Prostate gland (tissue), 2 donors: ENCODE data around the gene CDIPT.

ENCODE experiments used
- POLR2AphosphoS5 ChIP-seq: sonication (generic); formaldehyde crosslinking; IDR thresholded peaks from one replicate; pipeline ENCODE4 v1.6.1; 2017; ENCODE audit warnings: antibody characterized with exemption
- TF ChIP-seq, protein P1 (sequence below), 4 experiments: fragments of 200-600 bp in 2 of 4; fragments of 450-650 bp in 2 of 4; sonication (generic) in 2 of 4; IDR thresholded peaks; 1 replicate in 3 of 4; 2 replicates in 1 of 4; pipeline ENCODE4 v1.5.1; 2016 to 2019; ENCODE audit warnings: antibody characterized with exemption in 4 of 4, mild to moderate bottlenecking in 2 of 4, moderate library complexity in 2 of 4

DNA sequence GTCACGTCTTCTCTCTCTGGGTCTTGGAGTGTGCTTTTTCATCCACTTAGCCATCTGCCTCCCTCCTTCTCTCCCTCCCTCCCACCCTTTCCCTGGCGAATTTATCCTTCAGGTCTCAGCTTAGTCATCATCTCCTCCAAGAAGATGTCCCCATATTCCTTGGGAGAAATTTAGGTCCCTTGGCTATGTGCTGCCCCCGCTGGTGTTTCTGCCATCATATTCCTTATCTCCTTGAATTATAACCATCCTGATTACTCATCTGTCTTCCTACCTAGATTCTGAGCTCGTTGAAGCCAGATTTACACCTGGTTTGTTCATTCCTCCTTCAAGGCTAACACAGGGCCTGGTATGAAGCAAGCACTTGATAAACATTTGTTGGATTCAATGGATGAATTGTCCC, 31.3 kb upstream of the CDIPT start:
- TF ChIP-seq, protein P1, sequence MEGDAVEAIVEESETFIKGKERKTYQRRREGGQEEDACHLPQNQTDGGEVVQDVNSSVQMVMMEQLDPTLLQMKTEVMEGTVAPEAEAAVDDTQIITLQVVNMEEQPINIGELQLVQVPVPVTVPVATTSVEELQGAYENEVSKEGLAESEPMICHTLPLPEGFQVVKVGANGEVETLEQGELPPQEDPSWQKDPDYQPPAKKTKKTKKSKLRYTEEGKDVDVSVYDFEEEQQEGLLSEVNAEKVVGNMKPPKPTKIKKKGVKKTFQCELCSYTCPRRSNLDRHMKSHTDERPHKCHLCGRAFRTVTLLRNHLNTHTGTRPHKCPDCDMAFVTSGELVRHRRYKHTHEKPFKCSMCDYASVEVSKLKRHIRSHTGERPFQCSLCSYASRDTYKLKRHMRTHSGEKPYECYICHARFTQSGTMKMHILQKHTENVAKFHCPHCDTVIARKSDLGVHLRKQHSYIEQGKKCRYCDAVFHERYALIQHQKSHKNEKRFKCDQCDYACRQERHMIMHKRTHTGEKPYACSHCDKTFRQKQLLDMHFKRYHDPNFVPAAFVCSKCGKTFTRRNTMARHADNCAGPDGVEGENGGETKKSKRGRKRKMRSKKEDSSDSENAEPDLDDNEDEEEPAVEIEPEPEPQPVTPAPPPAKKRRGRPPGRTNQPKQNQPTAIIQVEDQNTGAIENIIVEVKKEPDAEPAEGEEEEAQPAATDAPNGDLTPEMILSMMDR (IDR thresholded peaks at IDR 0.05) = no peak
- no peak for TF ChIP-seq POLR2AphosphoS5
